ENCODE measurements around the gene ZBTB26. TPM values are rescaled to one million over a fixed set of nuclear protein-coding genes. Genes with fewer than 3 reads are reported as not detected.
A peak's percentile ranks its signal among the peaks of the same experiment; 100 is the strongest.
"Not testable (repeated sequence)": the region's sequence is repeated elsewhere in the genome, so short reads cannot be mapped to it uniquely, and the experiment has no call there.

Gene ZBTB26
- total RNA-seq, 1 donor from 2014 or later = 9.8 TPM

DNA sequence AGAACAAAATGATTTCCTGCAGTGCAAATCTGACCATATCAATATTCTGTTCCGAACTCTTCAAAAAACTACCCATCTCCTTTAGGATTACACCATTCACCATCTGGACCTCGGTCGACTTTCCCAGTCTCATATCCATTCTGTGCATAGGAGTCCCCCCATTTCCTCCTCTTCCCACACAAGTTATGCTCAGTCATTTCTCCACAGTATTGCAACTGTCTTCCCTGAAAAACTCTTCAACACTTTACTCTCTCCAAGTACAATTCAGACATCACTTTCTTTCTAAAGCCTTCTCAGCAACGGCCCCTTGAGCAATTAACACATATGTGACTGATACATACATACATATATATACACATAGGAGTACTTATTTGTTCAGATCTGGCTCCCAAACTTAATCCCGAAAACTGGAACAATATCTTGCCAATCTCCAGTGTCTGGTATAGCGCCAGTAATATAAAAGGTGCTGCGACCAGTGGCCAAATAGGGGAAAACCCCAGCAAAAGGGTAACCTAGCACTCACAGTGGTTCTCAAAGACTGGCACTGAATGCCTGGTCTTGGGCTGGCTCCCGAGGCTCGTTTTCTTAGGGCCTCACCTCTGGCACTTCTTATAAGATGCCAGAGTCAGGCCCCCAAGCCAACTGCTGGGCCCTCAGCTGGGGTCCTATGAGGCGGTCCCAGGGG, 629 bp downstream of the ZBTB26 start:
- no peak for FAIRE-seq
- no peak for DNase-seq (ENCODE audit: low spot score in 2 of 2)

GRCh38 chr9:122929796-122930354, 1.4 kb downstream of the ZBTB26 start:
- FAIRE-seq (no peak), DNase-seq (ENCODE audit: low spot score in 2 of 2) (no peak)

- no peak for DNase-seq (ENCODE audit: low spot score in 2 of 2)
- FAIRE-seq = no peak
Observed at GRCh38 chr9:122923947-122924346, 7.4 kb downstream of the ZBTB26 start.

DNA sequence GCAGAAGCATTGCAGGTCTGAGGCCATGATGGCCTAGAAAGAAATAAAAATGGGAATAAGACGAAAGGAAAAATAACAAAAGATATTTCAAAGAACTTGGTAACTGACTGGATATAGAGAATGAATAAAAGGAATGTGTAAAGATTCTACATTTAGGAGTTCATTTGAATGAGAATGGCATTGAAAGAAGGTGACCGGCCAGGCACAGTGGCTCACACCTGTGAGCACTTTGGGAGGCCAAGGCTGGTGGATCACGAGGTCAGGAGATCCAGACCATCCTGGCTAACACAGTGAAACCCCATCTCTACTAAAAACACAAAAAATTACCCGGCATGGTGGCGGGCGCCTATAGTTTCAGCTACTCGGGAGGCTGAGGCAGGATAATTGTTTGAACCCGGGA, 8.6 kb downstream of the ZBTB26 start:
- FAIRE-seq = no peak
- no peak for DNase-seq (ENCODE audit: low spot score in 2 of 2)

- FAIRE-seq = no peak
- no peak for DNase-seq (ENCODE audit: low spot score in 2 of 2)
Observed at GRCh38 chr9:122918310-122918709, 13.0 kb downstream of the ZBTB26 start.

GRCh38 chr9:122912964-122913673, 18.2 kb downstream of the ZBTB26 start, which contains the start of gene ZBTB6:
TSS of gene ZBTB6 (minus strand) at chr9:122913323. CDS start at chr9:122912072, 1,251 bp downstream.
- DNase-seq (ENCODE audit: low spot score in 2 of 2) (peak; percentile 53 to 77), FAIRE-seq (no peak)

DNA sequence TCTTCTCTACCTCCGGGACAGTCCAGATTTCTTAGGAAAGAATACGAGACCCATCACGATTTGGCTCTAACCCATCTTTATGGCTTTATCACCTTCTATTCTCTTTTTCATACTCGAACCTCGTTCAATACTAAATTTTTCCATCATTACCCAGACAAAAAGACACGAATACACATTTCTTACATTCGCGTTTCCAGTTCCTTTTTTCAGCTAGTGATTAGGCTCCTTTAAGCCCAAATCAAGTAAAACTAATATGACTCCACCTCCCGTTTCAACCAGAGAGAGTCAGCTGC, 18.7 kb downstream of the ZBTB26 start:
- DNase-seq (ENCODE audit: low spot score in 2 of 2) (no peak), FAIRE-seq (no peak)

- DNase-seq (ENCODE audit: low spot score in 2 of 2); FAIRE-seq: not testable (repeated sequence)
Observed at GRCh38 chr9:122906122-122906521, 25.2 kb downstream of the ZBTB26 start.

DNA sequence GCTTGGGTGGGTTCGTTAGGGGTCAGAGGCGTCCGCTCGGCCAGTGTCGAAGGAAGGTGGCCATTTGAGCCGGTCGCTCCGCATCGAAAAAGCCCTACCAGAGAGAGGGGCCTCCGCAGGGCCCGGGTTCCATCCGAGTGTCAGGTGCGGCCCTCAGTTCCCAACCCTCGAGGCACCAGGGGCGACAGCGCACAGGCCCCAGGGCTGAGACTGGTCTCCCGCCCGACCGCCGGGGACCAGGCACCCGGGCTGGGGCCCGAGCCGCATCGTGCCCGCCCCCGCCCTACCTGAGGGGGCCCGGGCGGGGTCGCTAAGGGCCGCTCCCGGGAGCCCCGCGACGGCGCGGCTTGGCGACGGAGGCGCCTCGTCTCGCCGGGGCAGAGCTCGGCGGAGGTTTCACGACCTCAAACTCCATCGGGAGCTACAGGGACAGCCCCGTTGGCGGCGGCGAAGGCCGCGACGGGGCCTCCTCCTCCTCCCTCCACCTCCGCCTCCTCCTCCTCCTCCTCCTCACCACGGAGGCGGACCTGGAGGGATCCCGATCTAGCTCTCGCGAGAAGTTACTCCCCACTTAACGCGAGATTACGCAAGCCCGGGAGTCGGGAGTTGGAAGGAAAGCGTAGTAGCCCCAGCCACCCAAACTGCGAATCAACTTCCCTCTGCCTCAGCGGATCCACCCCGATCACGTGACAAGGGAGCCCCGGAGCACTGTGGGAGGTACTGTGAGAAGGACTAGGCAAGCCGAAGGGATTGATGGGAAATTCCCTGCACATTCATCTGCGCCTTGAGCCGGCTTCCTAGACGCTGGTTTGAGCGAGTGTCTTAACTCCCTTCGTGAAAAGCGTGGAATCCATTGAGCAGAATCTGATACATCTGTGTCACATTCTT, 26.2 kb downstream of the ZBTB26 start, which contains the start of gene RC3H2:
Gene RC3H2 (minus strand): TSS at position 537 of the 888 bp plus-strand sequence. CDS start 7,850 bp downstream, outside the sequence.
- peak; percentile 91 for DNase-seq (ENCODE audit: low spot score in 2 of 2)
- peak; percentile 89 for FAIRE-seq

GRCh38 chr9:122904466-122904822, 26.9 kb downstream of the ZBTB26 start:
- DNase-seq (ENCODE audit: low spot score in 2 of 2) = peak in 1 of 2 donors; percentile 12
- no peak for FAIRE-seq

DNA sequence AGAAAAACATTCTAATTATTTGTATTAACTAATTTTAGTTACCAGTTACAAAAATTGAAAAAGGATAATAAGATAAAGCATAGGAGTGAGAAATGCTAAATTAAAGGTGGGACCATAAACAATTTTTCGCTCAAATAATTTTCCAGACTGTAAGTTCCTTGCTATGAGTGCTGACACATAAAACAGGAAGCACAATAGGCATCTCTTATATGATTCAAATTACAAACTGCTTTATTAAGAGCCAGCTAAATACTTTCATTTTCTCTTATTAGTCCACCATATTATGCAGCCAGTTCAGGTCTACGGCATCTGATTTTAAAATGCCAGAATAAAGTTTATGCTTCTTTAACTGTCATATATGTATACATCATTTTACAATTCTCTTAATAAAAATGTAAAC, 30.5 kb downstream of the ZBTB26 start:
- FAIRE-seq (no peak), DNase-seq (ENCODE audit: low spot score in 2 of 2) (no peak)

DNA sequence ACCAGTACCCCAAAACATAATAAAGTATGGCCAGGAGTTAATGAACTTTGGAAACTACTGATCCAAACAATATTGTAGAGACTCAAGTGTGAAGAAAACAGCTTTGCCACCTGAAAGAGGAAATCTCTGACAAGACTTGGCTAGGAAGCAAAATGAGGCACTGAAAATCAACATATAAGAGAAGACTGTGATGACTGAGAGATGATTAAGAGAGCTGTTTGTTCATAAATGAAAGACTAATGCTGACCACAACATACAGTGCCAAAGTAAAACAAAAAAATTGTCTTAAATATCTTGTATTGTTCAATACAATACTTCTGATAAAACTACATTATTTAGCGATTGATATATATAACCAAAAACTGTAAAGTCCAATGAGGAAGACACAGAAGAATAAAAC, 33.3 kb downstream of the ZBTB26 start:
- DNase-seq (ENCODE audit: low spot score in 2 of 2) = no peak

GRCh38 chr9:122888480-122888879, 42.8 kb downstream of the ZBTB26 start:
- DNase-seq (ENCODE audit: low spot score in 2 of 2) (no peak), FAIRE-seq (no peak)

More for the DNA sequence above, 33.3 kb downstream of the ZBTB26 start:
- no peak for FAIRE-seq

- DNase-seq (ENCODE audit: low spot score in 2 of 2) (no peak), FAIRE-seq (no peak)
Observed at GRCh38 chr9:122883125-122883524, 48.2 kb downstream of the ZBTB26 start.

DNA sequence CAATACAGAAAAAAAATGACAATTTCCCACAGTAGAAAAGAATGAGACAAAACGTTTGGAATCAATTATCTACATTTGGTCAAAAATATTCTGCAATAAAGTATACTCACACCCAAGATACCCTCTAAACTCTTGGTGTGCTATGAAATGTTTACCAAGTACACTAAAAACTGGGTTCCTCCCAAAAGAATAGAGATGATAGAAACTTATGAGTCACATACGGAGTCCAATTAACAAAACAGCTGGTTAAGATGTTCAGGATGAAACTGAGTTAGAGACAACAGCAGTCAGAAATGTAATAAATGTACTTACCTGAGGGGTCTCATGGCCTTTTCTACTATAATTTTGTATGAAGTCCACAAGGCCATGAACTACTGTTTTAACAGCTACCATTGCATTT, 51.9 kb downstream of the ZBTB26 start:
- FAIRE-seq = no peak
- DNase-seq (ENCODE audit: low spot score in 2 of 2) = no peak

DNA sequence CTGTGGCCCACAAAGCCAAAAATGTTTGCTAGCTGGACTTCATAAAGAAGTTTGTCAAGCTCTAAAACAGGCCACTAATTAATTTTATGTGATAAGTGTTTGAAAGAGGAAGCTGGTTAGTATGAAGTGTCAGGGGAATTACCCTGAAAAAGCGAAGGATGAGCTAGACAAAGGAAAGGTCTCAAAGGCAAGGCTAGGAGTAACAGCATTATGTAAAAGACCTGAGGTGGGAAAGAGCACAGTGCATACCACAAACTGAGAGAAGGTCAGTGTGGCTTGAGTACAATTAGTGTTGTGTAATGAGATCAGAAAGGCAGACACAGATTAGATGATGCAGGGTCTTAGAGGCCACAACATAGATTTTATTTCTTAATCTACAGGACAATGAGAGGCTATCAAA, 55.8 kb downstream of the ZBTB26 start:
- FAIRE-seq (no peak), DNase-seq (ENCODE audit: low spot score in 2 of 2) (no peak)

DNA sequence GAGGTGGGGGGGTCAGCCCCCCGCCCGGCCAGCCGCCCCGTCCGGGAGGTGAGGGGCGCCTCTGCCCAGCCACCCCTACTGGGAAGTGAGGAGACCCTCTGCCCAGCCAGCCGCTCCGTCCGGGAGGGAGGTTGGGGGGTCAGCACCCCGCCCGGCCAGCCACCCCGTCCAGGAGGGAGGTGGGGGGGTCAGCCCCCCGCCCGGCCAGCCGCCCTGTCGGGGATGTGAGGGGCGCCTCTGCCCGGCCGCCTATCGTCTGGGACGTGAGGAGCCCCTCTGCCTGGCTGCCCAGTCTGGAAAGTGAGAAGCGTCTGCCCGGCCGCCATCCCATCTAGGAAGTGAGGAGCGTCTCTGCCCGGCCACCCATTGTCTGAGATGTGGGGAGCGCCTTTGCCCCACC, 64.0 kb downstream of the ZBTB26 start:
- DNase-seq (ENCODE audit: low spot score in 2 of 2); FAIRE-seq: not testable (repeated sequence)

DNA sequence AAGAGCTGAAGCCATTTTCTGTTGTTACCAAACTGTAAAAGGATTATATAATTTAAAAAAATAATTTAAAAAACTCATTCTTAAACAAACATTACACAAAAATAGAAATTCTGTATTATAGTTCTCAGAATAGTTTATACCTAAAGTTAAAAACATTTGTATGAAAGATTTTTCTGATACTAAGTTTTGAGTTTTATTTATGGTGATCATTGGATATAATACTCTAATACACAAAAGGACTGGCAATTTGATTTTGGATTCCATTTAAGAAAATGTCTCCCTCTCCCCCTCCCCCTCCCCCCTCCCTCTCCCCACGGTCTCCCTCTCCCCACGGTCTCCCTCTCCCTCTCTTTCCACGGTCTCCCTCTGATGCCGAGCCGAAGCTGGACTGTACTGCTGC, 65.2 kb downstream of the ZBTB26 start:
- FAIRE-seq = peak; percentile 53

More for the DNA sequence above, 65.2 kb downstream of the ZBTB26 start:
- no peak for DNase-seq (ENCODE audit: low spot score in 2 of 2)
